Liver (tissue), 3 donors: ENCODE results near the gene POU5F1.

Source experiments
- FOXA1 ChIP-seq: IDR thresholded peaks from 2 replicates; pipeline ENCODE4 v1.6.1; 2016; ENCODE audit warnings: antibody characterized with exemption
- GABPA ChIP-seq, 2 donors: IDR thresholded peaks in 1 of 2; conservative IDR thresholded peaks in 1 of 2; 2 replicates each; pipeline ENCODE4 v1.6.1; 2016; ENCODE audit warnings: antibody characterized with exemption in 2 of 2, mild to moderate bottlenecking in 1 of 2, moderate library complexity in 1 of 2
- HNF4G ChIP-seq: IDR thresholded peaks from 2 replicates; pipeline ENCODE4 v1.6.1; 2016; ENCODE audit warnings: antibody characterized with exemption
- JUND ChIP-seq, 2 donors: IDR thresholded peaks; 2 replicates each; pipeline ENCODE4 v1.6.1; 2016; ENCODE audit warnings: antibody characterized with exemption in 2 of 2
- NR2F2 ChIP-seq: IDR thresholded peaks from 2 replicates; pipeline ENCODE4 v1.6.1; 2016; ENCODE audit warnings: antibody characterized with exemption
- RAD21 ChIP-seq, 2 donors: IDR thresholded peaks; 2 replicates each; pipeline ENCODE4 v1.6.1; 2016; ENCODE audit warnings: antibody characterized with exemption in 2 of 2, mild to moderate bottlenecking in 2 of 2
- SP1 ChIP-seq: IDR thresholded peaks from 2 replicates; pipeline ENCODE4 v1.6.1; 2018; ENCODE audit warnings: antibody characterized with exemption, mild to moderate bottlenecking
- TAF1 ChIP-seq: conservative IDR thresholded peaks from 2 replicates; pipeline ENCODE4 v1.6.1; 2016; ENCODE audit warnings: antibody characterized with exemption, mild to moderate bottlenecking
- TF ChIP-seq, protein P1 (sequence below): fragments of 150-350 bp; IDR thresholded peaks from 2 replicates; pipeline ENCODE4 v1.5.1; 2017; ENCODE audit warnings: improper control_type of control experiment, low read depth, low read length; ENCODE audit not compliant: missing input control
- TF ChIP-seq, protein P2 (sequence below): IDR thresholded peaks from 2 replicates; pipeline ENCODE4 v1.6.1; 2016; ENCODE audit warnings: antibody characterized with exemption, mild to moderate bottlenecking
- TF ChIP-seq, protein P3 (sequence below): IDR thresholded peaks from 2 replicates; pipeline ENCODE4 v1.6.1; 2016; ENCODE audit warnings: antibody characterized with exemption
- TF ChIP-seq, protein P4 (sequence below): IDR thresholded peaks from 2 replicates; pipeline ENCODE4 v1.6.1; 2016; ENCODE audit warnings: antibody characterized with exemption
- TF ChIP-seq, protein P5 (sequence below): IDR thresholded peaks from 2 replicates; pipeline ENCODE4 v1.6.1; 2016; ENCODE audit warnings: antibody characterized with exemption
- donor health status: healthy.
- donor health status: healthy.

DNA sequence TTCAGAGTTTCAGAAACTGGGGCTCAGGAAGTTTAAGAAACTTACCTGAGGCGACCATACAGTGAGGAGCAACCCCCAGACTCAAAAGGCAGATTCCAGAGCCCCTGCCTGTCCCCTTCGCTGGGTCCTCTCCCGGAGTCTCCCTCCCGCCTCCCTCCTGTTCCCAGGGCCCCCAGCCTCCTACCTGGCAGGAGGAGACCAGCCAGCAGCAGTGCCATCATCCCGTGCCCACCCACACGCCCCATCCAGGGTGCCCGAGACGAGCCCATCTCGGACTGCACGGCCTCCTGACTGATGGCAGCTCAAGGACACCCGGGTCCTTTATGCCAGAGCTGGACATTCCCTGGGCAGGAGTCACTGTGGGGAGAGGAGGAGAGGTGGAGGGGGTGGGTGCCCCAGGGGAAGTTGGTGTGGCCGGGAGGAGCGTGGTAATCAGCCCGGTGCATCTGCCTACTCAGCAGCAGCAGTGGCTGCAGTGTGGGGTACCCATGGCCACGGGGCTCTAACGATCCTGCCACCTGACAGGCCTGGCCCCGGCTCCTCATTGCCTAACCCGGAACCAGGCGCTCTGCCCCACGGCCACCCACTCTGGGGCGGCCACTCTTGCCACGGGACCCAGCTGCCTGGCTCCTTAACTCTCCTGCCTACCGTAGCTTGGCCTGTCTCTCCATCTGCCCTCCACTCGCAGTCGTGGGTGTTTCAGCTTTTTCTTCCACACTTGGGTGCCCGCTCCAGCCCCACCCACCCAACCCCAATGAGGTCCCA is 50.1 kb downstream of the POU5F1 start, which contains the start of gene CDSN:
- TF ChIP-seq TAF1 (no peak), HNF4G (no peak), RAD21 (IDR thresholded peaks at IDR 0.05) (no peak), GABPA (IDR thresholded peaks at IDR 0.05 in 1 of 2, conservative IDR thresholded peaks at IDR 0.05 in 1 of 2) (no peak), SP1 (no peak), JUND (IDR thresholded peaks at IDR 0.05) (no peak), NR2F2 (no peak), FOXA1 (no peak)
- TF ChIP-seq, protein P1, sequence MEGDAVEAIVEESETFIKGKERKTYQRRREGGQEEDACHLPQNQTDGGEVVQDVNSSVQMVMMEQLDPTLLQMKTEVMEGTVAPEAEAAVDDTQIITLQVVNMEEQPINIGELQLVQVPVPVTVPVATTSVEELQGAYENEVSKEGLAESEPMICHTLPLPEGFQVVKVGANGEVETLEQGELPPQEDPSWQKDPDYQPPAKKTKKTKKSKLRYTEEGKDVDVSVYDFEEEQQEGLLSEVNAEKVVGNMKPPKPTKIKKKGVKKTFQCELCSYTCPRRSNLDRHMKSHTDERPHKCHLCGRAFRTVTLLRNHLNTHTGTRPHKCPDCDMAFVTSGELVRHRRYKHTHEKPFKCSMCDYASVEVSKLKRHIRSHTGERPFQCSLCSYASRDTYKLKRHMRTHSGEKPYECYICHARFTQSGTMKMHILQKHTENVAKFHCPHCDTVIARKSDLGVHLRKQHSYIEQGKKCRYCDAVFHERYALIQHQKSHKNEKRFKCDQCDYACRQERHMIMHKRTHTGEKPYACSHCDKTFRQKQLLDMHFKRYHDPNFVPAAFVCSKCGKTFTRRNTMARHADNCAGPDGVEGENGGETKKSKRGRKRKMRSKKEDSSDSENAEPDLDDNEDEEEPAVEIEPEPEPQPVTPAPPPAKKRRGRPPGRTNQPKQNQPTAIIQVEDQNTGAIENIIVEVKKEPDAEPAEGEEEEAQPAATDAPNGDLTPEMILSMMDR = no peak
- TF ChIP-seq, protein P2, sequence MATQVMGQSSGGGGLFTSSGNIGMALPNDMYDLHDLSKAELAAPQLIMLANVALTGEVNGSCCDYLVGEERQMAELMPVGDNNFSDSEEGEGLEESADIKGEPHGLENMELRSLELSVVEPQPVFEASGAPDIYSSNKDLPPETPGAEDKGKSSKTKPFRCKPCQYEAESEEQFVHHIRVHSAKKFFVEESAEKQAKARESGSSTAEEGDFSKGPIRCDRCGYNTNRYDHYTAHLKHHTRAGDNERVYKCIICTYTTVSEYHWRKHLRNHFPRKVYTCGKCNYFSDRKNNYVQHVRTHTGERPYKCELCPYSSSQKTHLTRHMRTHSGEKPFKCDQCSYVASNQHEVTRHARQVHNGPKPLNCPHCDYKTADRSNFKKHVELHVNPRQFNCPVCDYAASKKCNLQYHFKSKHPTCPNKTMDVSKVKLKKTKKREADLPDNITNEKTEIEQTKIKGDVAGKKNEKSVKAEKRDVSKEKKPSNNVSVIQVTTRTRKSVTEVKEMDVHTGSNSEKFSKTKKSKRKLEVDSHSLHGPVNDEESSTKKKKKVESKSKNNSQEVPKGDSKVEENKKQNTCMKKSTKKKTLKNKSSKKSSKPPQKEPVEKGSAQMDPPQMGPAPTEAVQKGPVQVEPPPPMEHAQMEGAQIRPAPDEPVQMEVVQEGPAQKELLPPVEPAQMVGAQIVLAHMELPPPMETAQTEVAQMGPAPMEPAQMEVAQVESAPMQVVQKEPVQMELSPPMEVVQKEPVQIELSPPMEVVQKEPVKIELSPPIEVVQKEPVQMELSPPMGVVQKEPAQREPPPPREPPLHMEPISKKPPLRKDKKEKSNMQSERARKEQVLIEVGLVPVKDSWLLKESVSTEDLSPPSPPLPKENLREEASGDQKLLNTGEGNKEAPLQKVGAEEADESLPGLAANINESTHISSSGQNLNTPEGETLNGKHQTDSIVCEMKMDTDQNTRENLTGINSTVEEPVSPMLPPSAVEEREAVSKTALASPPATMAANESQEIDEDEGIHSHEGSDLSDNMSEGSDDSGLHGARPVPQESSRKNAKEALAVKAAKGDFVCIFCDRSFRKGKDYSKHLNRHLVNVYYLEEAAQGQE = no peak
- TF ChIP-seq, protein P3, sequence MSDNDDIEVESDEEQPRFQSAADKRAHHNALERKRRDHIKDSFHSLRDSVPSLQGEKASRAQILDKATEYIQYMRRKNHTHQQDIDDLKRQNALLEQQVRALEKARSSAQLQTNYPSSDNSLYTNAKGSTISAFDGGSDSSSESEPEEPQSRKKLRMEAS = no peak
- TF ChIP-seq, protein P4, sequence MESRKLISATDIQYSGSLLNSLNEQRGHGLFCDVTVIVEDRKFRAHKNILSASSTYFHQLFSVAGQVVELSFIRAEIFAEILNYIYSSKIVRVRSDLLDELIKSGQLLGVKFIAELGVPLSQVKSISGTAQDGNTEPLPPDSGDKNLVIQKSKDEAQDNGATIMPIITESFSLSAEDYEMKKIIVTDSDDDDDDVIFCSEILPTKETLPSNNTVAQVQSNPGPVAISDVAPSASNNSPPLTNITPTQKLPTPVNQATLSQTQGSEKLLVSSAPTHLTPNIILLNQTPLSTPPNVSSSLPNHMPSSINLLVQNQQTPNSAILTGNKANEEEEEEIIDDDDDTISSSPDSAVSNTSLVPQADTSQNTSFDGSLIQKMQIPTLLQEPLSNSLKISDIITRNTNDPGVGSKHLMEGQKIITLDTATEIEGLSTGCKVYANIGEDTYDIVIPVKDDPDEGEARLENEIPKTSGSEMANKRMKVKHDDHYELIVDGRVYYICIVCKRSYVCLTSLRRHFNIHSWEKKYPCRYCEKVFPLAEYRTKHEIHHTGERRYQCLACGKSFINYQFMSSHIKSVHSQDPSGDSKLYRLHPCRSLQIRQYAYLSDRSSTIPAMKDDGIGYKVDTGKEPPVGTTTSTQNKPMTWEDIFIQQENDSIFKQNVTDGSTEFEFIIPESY = no peak
- TF ChIP-seq, protein P5, sequence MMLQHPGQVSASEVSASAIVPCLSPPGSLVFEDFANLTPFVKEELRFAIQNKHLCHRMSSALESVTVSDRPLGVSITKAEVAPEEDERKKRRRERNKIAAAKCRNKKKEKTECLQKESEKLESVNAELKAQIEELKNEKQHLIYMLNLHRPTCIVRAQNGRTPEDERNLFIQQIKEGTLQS = no peak
